Ovary (tissue), 3 donors: Measurements from ENCODE around the gene CHD5.

Source experiments
- CTCF ChIP-seq, 3 donors: fragments of 450-650 bp in 2 of 3; fragments of 200-600 bp in 1 of 3; IDR thresholded peaks; one replicate each; pipeline versions ENCODE4 v1.5.1 to v1.8.0; 2016 to 2022; ENCODE audit warnings: antibody characterized with exemption in 3 of 3, mild to moderate bottlenecking in 1 of 3
- EP300 ChIP-seq: sonication (generic); formaldehyde crosslinking; IDR thresholded peaks from one replicate; pipeline ENCODE4 v1.6.1; 2017; ENCODE audit warnings: antibody characterized with exemption
- POLR2A ChIP-seq: fragments of 450-650 bp; IDR thresholded peaks from one replicate; pipeline ENCODE4 v1.6.1; 2017; ENCODE audit warnings: antibody characterized with exemption, mild to moderate bottlenecking, moderate library complexity
- donor health status: DM: no; HTN: no; CAD: no.

GRCh38 chr1:6162773-6163172, 17.3 kb downstream of the CHD5 start:
- no peak for TF ChIP-seq CTCF (IDR thresholded peaks at IDR 0.05)
- no peak for TF ChIP-seq POLR2A
- no peak for TF ChIP-seq EP300
